GM19438 (cell line): Measurements from ENCODE around the gene FAM20C.
"Not testable (repeated sequence)": the region's sequence is repeated elsewhere in the genome, so short reads cannot be mapped to it uniquely, and the experiment has no call there.

Source experiments
- ATAC-seq: cut with Tn5 transposase; IDR thresholded peaks from one replicate; pipeline ENCODE4 v1.9.1; 2021; ENCODE audit warnings: low read depth; ENCODE audit not compliant: unreplicated experiment

Gene FAM20C

GRCh38 chr7:285731-286130 is 93.4 kb downstream of the FAM20C start:
- no peak for ATAC-seq

GRCh38 chr7:286266-286665 is 93.9 kb downstream of the FAM20C start:
- ATAC-seq, result no peak

GRCh38 chr7:288671-289101 is 96.3 kb downstream of the FAM20C start:
- no peak for ATAC-seq

- no peak for ATAC-seq
These were observed 96.9 kb downstream of the FAM20C start for GRCh38 chr7:289209-289755.

- no peak for ATAC-seq
These were observed 97.6 kb downstream of the FAM20C start, which contains the start of gene FOXL3 for GRCh38 chr7:289756-290553. Gene FOXL3 (plus strand): TSS chr7:290170. CDS start chr7:290170, 0 bp downstream.

- ATAC-seq, result no peak
These were observed 98.4 kb downstream of the FAM20C start for GRCh38 chr7:290554-291372.

GRCh38 chr7:291373-292092 is 99.2 kb downstream of the FAM20C start:
- ATAC-seq, result no peak

GRCh38 chr7:292226-292625 is 99.9 kb downstream of the FAM20C start:
- ATAC-seq, result no peak

GRCh38 chr7:292826-293225 is 100.5 kb downstream of the FAM20C start:
- ATAC-seq, result no peak

GRCh38 chr7:293681-294439 is 101.5 kb downstream of the FAM20C start:
- ATAC-seq, result no peak

GRCh38 chr7:294440-295154 is 102.2 kb downstream of the FAM20C start:
- no peak for ATAC-seq

- no peak for ATAC-seq
These were observed 103.1 kb downstream of the FAM20C start for GRCh38 chr7:295155-296154.

GRCh38 chr7:296373-296945 is 104.1 kb downstream of the FAM20C start:
- ATAC-seq, result no peak

GRCh38 chr7:297141-297540 is 104.8 kb downstream of the FAM20C start:
- not testable (repeated sequence) for ATAC-seq

GRCh38 chr7:297611-298374 is 105.4 kb downstream of the FAM20C start:
- ATAC-seq, result no peak

GRCh38 chr7:298375-298702 is 106.0 kb downstream of the FAM20C start:
- ATAC-seq, result no peak

GRCh38 chr7:298743-299142 is 106.4 kb downstream of the FAM20C start:
- ATAC-seq, result no peak
